Keratinocyte (primary cell): ENCODE results near the gene ZNF32. TPM values are rescaled to one million over a fixed set of nuclear protein-coding genes. Genes with fewer than 3 reads are reported as not detected.

Source experiments
- DNase-seq: peaks from one replicate; pipeline ENCODE4 v3.0.0-alpha.2; 2011; ENCODE audit warnings: low read depth, missing footprints, low spot score
- FAIRE-seq: peaks from 2 replicates; lab custom pipeline; 2011; peaks lifted over from hg19 to GRCh38; lab: Jason Lieb, UNC
- H2AFZ ChIP-seq: 2 replicates; pipeline ENCODE4 v1.6.0; 2012; ENCODE audit warnings: low read length, control low read depth, inconsistent platforms; ENCODE audit not compliant: control insufficient read depth
- H3K27ac ChIP-seq: 2 replicates; pipeline ENCODE4 v1.5.1; 2011; ENCODE audit warnings: low read length; ENCODE audit not compliant: control insufficient read depth, insufficient read depth
- H3K27me3 ChIP-seq: 3 replicates; pipeline ENCODE4 v1.6.0; 2011; ENCODE audit warnings: low read length; ENCODE audit not compliant: control insufficient read depth, insufficient read depth; ENCODE audit errors: extremely low read depth
- H3K36me3 ChIP-seq, 2 experiments: 2 replicates in 1 of 2; 3 replicates in 1 of 2; pipeline ENCODE4 v1.5.1; 2011; ENCODE audit warnings: low read length in 2 of 2, mild to moderate bottlenecking in 1 of 2; ENCODE audit not compliant: control insufficient read depth in 2 of 2, insufficient read depth in 2 of 2; ENCODE audit errors: extremely low read depth in 1 of 2
- H3K4me1 ChIP-seq: 3 replicates; pipeline ENCODE4 v1.5.1; 2011; ENCODE audit warnings: low read length; ENCODE audit not compliant: control insufficient read depth, insufficient read depth; ENCODE audit errors: extremely low read depth
- H3K4me2 ChIP-seq: 3 replicates; pipeline ENCODE4 v1.6.0; 2011; ENCODE audit warnings: low read depth, low read length; ENCODE audit not compliant: control insufficient read depth, insufficient read depth; ENCODE audit errors: extremely low read depth
- H3K4me3 ChIP-seq, 3 experiments: fragments of 200-600 bp in 1 of 3; sonication (generic) in 1 of 3; 2 replicates in 2 of 3; 3 replicates in 1 of 3; pipeline ENCODE4 v1.5.1; 2011 to 2016; ENCODE audit warnings: low read length in 3 of 3, mild to moderate bottlenecking in 3 of 3, control low read depth in 2 of 3, inconsistent platforms in 1 of 3, low read depth in 1 of 3, mixed read lengths in 1 of 3, mixed run types in 1 of 3, moderate library complexity in 1 of 3; ENCODE audit not compliant: control insufficient read depth in 2 of 3, insufficient read depth in 2 of 3; ENCODE audit errors: extremely low read depth in 1 of 3
- H3K79me2 ChIP-seq: 2 replicates; pipeline ENCODE4 v1.6.0; 2012; ENCODE audit warnings: low read length; ENCODE audit not compliant: control insufficient read depth, insufficient read depth
- H3K9ac ChIP-seq: 3 replicates; pipeline ENCODE4 v1.6.0; 2011; ENCODE audit warnings: low read length; ENCODE audit not compliant: control insufficient read depth, insufficient read depth; ENCODE audit errors: extremely low read depth
- H3K9me1 ChIP-seq: 3 replicates; pipeline ENCODE4 v1.6.0; 2011; ENCODE audit warnings: low read length; ENCODE audit not compliant: control insufficient read depth, insufficient read depth; ENCODE audit errors: extremely low read depth
- H3K9me3 ChIP-seq: 2 replicates; pipeline ENCODE4 v1.5.1; 2012; ENCODE audit warnings: low read depth, low read length; ENCODE audit not compliant: control insufficient read depth
- H4K20me1 ChIP-seq: 3 replicates; pipeline ENCODE4 v1.6.0; 2011; ENCODE audit warnings: low read length; ENCODE audit not compliant: control insufficient read depth, insufficient read depth; ENCODE audit errors: extremely low read depth
- CTCF ChIP-seq, 3 experiments: IDR thresholded peaks in 1 of 3; conservative IDR thresholded peaks in 1 of 3; optimal IDR thresholded peaks in 1 of 3; 2 replicates in 2 of 3; 3 replicates in 1 of 3; pipeline versions ENCODE3 to v1.5.1; 2011; ENCODE audit warnings: low read length in 3 of 3, mild to moderate bottlenecking in 3 of 3, moderate library complexity in 2 of 3, control low read depth in 1 of 3, inconsistent platforms in 1 of 3; ENCODE audit not compliant: insufficient read depth in 2 of 3; ENCODE audit errors: extremely low read depth in 1 of 3
- EZH2 ChIP-seq: IDR thresholded peaks from one replicate; pipeline ENCODE4 v1.6.1; 2012; ENCODE audit warnings: inconsistent platforms, mild to moderate bottlenecking, low read length, moderate library complexity
- dilution Hi-C: fragments of 300-500 bp; cut with MboI; formaldehyde crosslinking; loops from one replicate; pipeline ENCODE4 v1.7.0; 2020; ENCODE audit warnings: low sequenced_read_pairs; ENCODE audit not compliant: extremely low pct_ligation_motif_present
- polyA plus RNA-seq, 5 experiments: library from polyadenylated mRNA; depleted of rRNA in 3 of 5; stranded (reverse) in 3 of 5; stranded (forward) in 1 of 5; unstranded in 1 of 5; fragments of >200 nt; gene quantifications; 1 replicate in 1 of 5; 2 replicates in 3 of 5; 3 replicates in 1 of 5; pipeline versions ENCODE4 v1.2.1 to v1.2.3, GENCODE V29; 2011 to 2012; ENCODE audit warnings: missing spikeins in 2 of 5, low read depth in 1 of 5, low replicate concordance in 1 of 5

ZNF32 gene
- polyA plus RNA-seq, 1 donor (not counting 4 experiments of a cell fraction or from before 2014, with no cell fraction given) = 25.6 TPM

GRCh38 chr10:43666552-43666951, 17.9 kb upstream of the ZNF32 start:
- Histone ChIP-seq H3K4me3 (no peak overlapping the region), H3K27ac (no peak overlapping the region), H3K9me3 (no peaks in the 10 kb centered on the region), H3K4me1 (no peaks in the 10 kb centered on the region), H3K27me3 (peaks cover 13% of the 10 kb centered on the region), H3K4me2 (no peak overlapping the region), H4K20me1 (no peaks in the 10 kb centered on the region), H3K36me3 (no peaks in the 10 kb centered on the region), H3K79me2 (no peaks in the 10 kb centered on the region), H3K9me1 (no peaks in the 10 kb centered on the region), H3K9ac (no peak overlapping the region), H2AFZ (no peak overlapping the region)
- dilution Hi-C loops = no loop called here
- DNase-seq (no peak), FAIRE-seq (no peak)
- TF ChIP-seq EZH2 = no peak
- no peak for TF ChIP-seq CTCF (optimal IDR thresholded peaks at IDR 0.05 in 1 of 3, IDR thresholded peaks at IDR 0.05 in 1 of 3, conservative IDR thresholded peaks at IDR 0.05 in 1 of 3; ENCODE audit: extremely low read depth in 1 of 3, insufficient read depth in 2 of 3, low read length in 3 of 3)

GRCh38 chr10:43665054-43665453, 16.4 kb upstream of the ZNF32 start:
- no peak overlapping the region for H3K9ac ChIP-seq
- no peak for DNase-seq
- H3K4me1 ChIP-seq = no peaks in the 10 kb centered on the region
- H3K4me3 ChIP-seq = no peak overlapping the region
- H3K9me3 ChIP-seq = no peaks in the 10 kb centered on the region
- no peak overlapping the region for H3K27ac ChIP-seq
- no peaks in the 10 kb centered on the region for H3K79me2 ChIP-seq
- H4K20me1 ChIP-seq = no peaks in the 10 kb centered on the region
- peaks cover 13% of the 10 kb centered on the region for H3K27me3 ChIP-seq
- H3K4me2 ChIP-seq = no peak overlapping the region
- TF ChIP-seq CTCF (optimal IDR thresholded peaks at IDR 0.05 in 1 of 3, IDR thresholded peaks at IDR 0.05 in 1 of 3, conservative IDR thresholded peaks at IDR 0.05 in 1 of 3; ENCODE audit: extremely low read depth in 1 of 3, insufficient read depth in 2 of 3, low read length in 3 of 3) = no peak
- no peak for TF ChIP-seq EZH2
- H3K36me3 ChIP-seq = no peaks in the 10 kb centered on the region
- no peak overlapping the region for H2AFZ ChIP-seq
- H3K9me1 ChIP-seq = no peaks in the 10 kb centered on the region
- dilution Hi-C loops = no loop called here
- no peak for FAIRE-seq
